ENCODE data around the gene ATP5F1D.

The ATP5F1D gene

GRCh38 chr19:1270213-1270853 is 28.8 kb downstream of the ATP5F1D start:
- DNase-seq (ENCODE audit: low read depth in 2 of 2), result no peak

GRCh38 chr19:1270854-1271527 is 29.4 kb downstream of the ATP5F1D start:
- no peak for DNase-seq (ENCODE audit: low read depth in 2 of 2)

- no peak for DNase-seq (ENCODE audit: low read depth in 2 of 2)
Observed at GRCh38 chr19:1271528-1272422, 30.2 kb downstream of the ATP5F1D start.

GRCh38 chr19:1272423-1273262 is 31.1 kb downstream of the ATP5F1D start:
- DNase-seq (ENCODE audit: low read depth in 2 of 2), result no peak

GRCh38 chr19:1273263-1274041 is 31.9 kb downstream of the ATP5F1D start:
- DNase-seq (ENCODE audit: low read depth in 2 of 2), result no peak

GRCh38 chr19:1274081-1274851 is 32.7 kb downstream of the ATP5F1D start:
- no peak for DNase-seq (ENCODE audit: low read depth in 2 of 2)

- no peak for DNase-seq (ENCODE audit: low read depth in 2 of 2)
Observed at GRCh38 chr19:1274852-1275259, 33.3 kb downstream of the ATP5F1D start.

GRCh38 chr19:1275260-1275975 is 33.9 kb downstream of the ATP5F1D start, which contains the start of gene FAM174C:
TSS of gene FAM174C (plus strand) at chr19:1275530. CDS start at chr19:1275550, 20 bp downstream.
- peak; percentile 96 to 97 for DNase-seq (ENCODE audit: low read depth in 2 of 2)

- DNase-seq (ENCODE audit: low read depth in 2 of 2), result no peak
Observed at GRCh38 chr19:1275976-1276627, 34.6 kb downstream of the ATP5F1D start.

- DNase-seq (ENCODE audit: low read depth in 2 of 2), result no peak
Observed at GRCh38 chr19:1276628-1277022, 35.1 kb downstream of the ATP5F1D start.

- no peak for DNase-seq (ENCODE audit: low read depth in 2 of 2)
Observed at GRCh38 chr19:1277061-1277460, 35.5 kb downstream of the ATP5F1D start.

- no peak for DNase-seq (ENCODE audit: low read depth in 2 of 2)
Observed at GRCh38 chr19:1278074-1278473, 36.5 kb downstream of the ATP5F1D start.

- no peak for DNase-seq (ENCODE audit: low read depth in 2 of 2)
Observed at GRCh38 chr19:1278713-1279660, 37.4 kb downstream of the ATP5F1D start.

GRCh38 chr19:1279782-1280341 is 38.3 kb downstream of the ATP5F1D start:
- peak in 1 of 2 donors; percentile 65 for DNase-seq (ENCODE audit: low read depth in 2 of 2)

GRCh38 chr19:1280636-1281568 is 39.4 kb downstream of the ATP5F1D start:
- no peak for DNase-seq (ENCODE audit: low read depth in 2 of 2)

Measured in stimulated activated CD8-positive, alpha-beta memory T cell treated with anti-CD3 and anti-CD28 coated beads, Interleukin-7, amount 100 ng/mL, for 4 hours (primary cell).